OCI-LY1 (cell line): Measurements from ENCODE around the gene TNRC6C.

Experiments
- CTCF ChIP-seq: fragments of 200-600 bp; sonication (generic), shearing (Covaris generic); IDR thresholded peaks from 2 replicates; pipeline ENCODE4 v1.5.1; 2017; ENCODE audit warnings: mild to moderate bottlenecking, antibody characterized with exemption, low read length, moderate library complexity, mixed read lengths
- EZH2 ChIP-seq: fragments of 200-600 bp; sonication (generic), shearing (Covaris generic); IDR thresholded peaks from 2 replicates; pipeline ENCODE4 v1.8.0; 2017; ENCODE audit warnings: borderline replicate concordance, mixed run types, mild to moderate bottlenecking, antibody characterized with exemption, low read length, moderate library complexity, mixed read lengths

- TF ChIP-seq EZH2 (no peak), CTCF (peak; percentile 82)
Observed at GRCh38 chr17:78133971-78134898, 175.7 kb downstream of the TNRC6C start.
